ENCODE results near the gene ARHGAP25.

Gene ARHGAP25

GRCh38 chr2:68768461-68768860 lies 33.9 kb downstream of the ARHGAP25 start:
- no peak for DNase-seq

GRCh38 chr2:68768951-68769350 lies 34.3 kb downstream of the ARHGAP25 start:
- DNase-seq: no peak

GRCh38 chr2:68769586-68770270 lies 35.1 kb downstream of the ARHGAP25 start:
- peak; percentile 25 for DNase-seq

GRCh38 chr2:68770271-68771111 lies 35.9 kb downstream of the ARHGAP25 start:
- no peak for DNase-seq

GRCh38 chr2:68771211-68771751 lies 36.7 kb downstream of the ARHGAP25 start:
- DNase-seq: no peak

- DNase-seq: no peak
These were observed 37.5 kb downstream of the ARHGAP25 start for GRCh38 chr2:68772109-68772508.

- peak; percentile 81 for DNase-seq
These were observed 40.1 kb downstream of the ARHGAP25 start for GRCh38 chr2:68774569-68775271.

GRCh38 chr2:68775272-68775842 lies 40.7 kb downstream of the ARHGAP25 start:
- no peak for DNase-seq

GRCh38 chr2:68776124-68776523 lies 41.5 kb downstream of the ARHGAP25 start:
- DNase-seq: no peak

- no peak for DNase-seq
These were observed 45.0 kb downstream of the ARHGAP25 start for GRCh38 chr2:68779595-68779994.

- no peak for DNase-seq
These were observed 49.6 kb downstream of the ARHGAP25 start for GRCh38 chr2:68784188-68784587.

- no peak for DNase-seq
These were observed 50.3 kb downstream of the ARHGAP25 start for GRCh38 chr2:68784915-68785314.

GRCh38 chr2:68787356-68787755 lies 52.7 kb downstream of the ARHGAP25 start:
- no peak for DNase-seq

GRCh38 chr2:68789603-68790002 lies 55.0 kb downstream of the ARHGAP25 start:
- DNase-seq: peak; percentile 85

- DNase-seq: no peak
These were observed 56.0 kb downstream of the ARHGAP25 start for GRCh38 chr2:68790600-68790999.

GRCh38 chr2:68791914-68792313 lies 57.3 kb downstream of the ARHGAP25 start:
- DNase-seq: no peak

- DNase-seq: no peak
These were observed 58.1 kb downstream of the ARHGAP25 start for GRCh38 chr2:68792751-68793150.

GRCh38 chr2:68796295-68796905 lies 61.8 kb downstream of the ARHGAP25 start:
- no peak for DNase-seq

GRCh38 chr2:68798569-68798968 lies 64.0 kb downstream of the ARHGAP25 start:
- no peak for DNase-seq

- no peak for DNase-seq
These were observed 64.8 kb downstream of the ARHGAP25 start for GRCh38 chr2:68799140-68800026.

GRCh38 chr2:68800027-68800401 lies 65.4 kb downstream of the ARHGAP25 start:
- DNase-seq: no peak

GRCh38 chr2:68800517-68800916 lies 65.9 kb downstream of the ARHGAP25 start:
- no peak for DNase-seq

All from CD4-positive, alpha-beta T cell treated with Interleukin-15 for 1 hour (primary cell).